ENCODE measurements around the gene UNC13B.
A peak's percentile ranks its signal among the peaks of the same experiment; 100 is the strongest.

Gene UNC13B

GRCh38 chr9:35286381-35286780 is 124.6 kb downstream of the UNC13B start:
- no peaks in the 10 kb centered on the region for H3K36me3 ChIP-seq (ENCODE audit: control insufficient read depth in 4 of 4, insufficient read depth in 4 of 4, low read length in 3 of 4)
- no peaks in the 10 kb centered on the region for H3K27me3 ChIP-seq (replicated peaks in 2 of 5; ENCODE audit: control insufficient read depth in 4 of 5, insufficient read depth in 5 of 5, low read length in 4 of 5)
- DNase-seq = no peak
- POLR2A ChIA-PET = no interaction called here
- no peak overlapping the region for H3K4me3 ChIP-seq (ENCODE audit: control insufficient read depth in 1 of 7, extremely low read depth in 1 of 7, insufficient read depth in 4 of 7, low read depth in 2 of 7, low read length in 6 of 7)
- CTCF ChIA-PET = no interaction called here
- H3K27ac ChIP-seq (ENCODE audit: insufficient read depth in 1 of 2, low read depth in 1 of 2, low read length in 2 of 2, poor library complexity in 1 of 2, severe bottlenecking in 2 of 2) = no peak overlapping the region
- 100% methylated on average over 1 of the region's 1 CpG for WGBS (ENCODE audit: insufficient coverage)
- H3K9me3 ChIP-seq (ENCODE audit: control extremely low read depth in 1 of 5, control insufficient read depth in 4 of 5, insufficient read depth in 2 of 5, low read depth in 1 of 5, low read length in 4 of 5) = peaks cover 0 to 3% (median 0%) of the 10 kb centered on the region in 5 experiments
- H3K4me1 ChIP-seq (ENCODE audit: control extremely low read depth in 1 of 4, control insufficient read depth in 4 of 4, insufficient read depth in 4 of 4, low read length in 3 of 4) = no peaks in the 10 kb centered on the region

GRCh38 chr9:35287987-35288632 is 126.3 kb downstream of the UNC13B start:
- Histone ChIP-seq H3K4me3 (ENCODE audit: control insufficient read depth in 1 of 7, extremely low read depth in 1 of 7, insufficient read depth in 4 of 7, low read depth in 2 of 7, low read length in 6 of 7) (no peak overlapping the region), H3K27ac (ENCODE audit: insufficient read depth in 1 of 2, low read depth in 1 of 2, low read length in 2 of 2, poor library complexity in 1 of 2, severe bottlenecking in 2 of 2) (no peak overlapping the region), H3K9me3 (ENCODE audit: control extremely low read depth in 1 of 5, control insufficient read depth in 4 of 5, insufficient read depth in 2 of 5, low read depth in 1 of 5, low read length in 4 of 5) (peaks cover 0 to 3% (median 0%) of the 10 kb centered on the region in 5 experiments), H3K27me3 (replicated peaks in 2 of 5; ENCODE audit: control insufficient read depth in 4 of 5, insufficient read depth in 5 of 5, low read length in 4 of 5) (no peaks in the 10 kb centered on the region), H3K4me1 (ENCODE audit: control extremely low read depth in 1 of 4, control insufficient read depth in 4 of 4, insufficient read depth in 4 of 4, low read length in 3 of 4) (no peaks in the 10 kb centered on the region), H3K36me3 (ENCODE audit: control insufficient read depth in 4 of 4, insufficient read depth in 4 of 4, low read length in 3 of 4) (no peaks in the 10 kb centered on the region)
- DNase-seq = no peak
- POLR2A ChIA-PET = no interaction called here
- CTCF ChIA-PET = no interaction called here
- WGBS (ENCODE audit: insufficient coverage) = 100% methylated on average over 1 of the region's 3 CpGs

- H3K27me3 ChIP-seq (replicated peaks in 2 of 5; ENCODE audit: control insufficient read depth in 4 of 5, insufficient read depth in 5 of 5, low read length in 4 of 5) = no peaks in the 10 kb centered on the region
Observed at GRCh38 chr9:35288778-35289177, 127.0 kb downstream of the UNC13B start.

GRCh38 chr9:35293376-35293964 is 131.7 kb downstream of the UNC13B start:
- 93% methylated on average over 1 of the region's 2 CpGs for WGBS (ENCODE audit: insufficient coverage)
- Histone ChIP-seq H3K4me3 (ENCODE audit: control insufficient read depth in 1 of 7, extremely low read depth in 1 of 7, insufficient read depth in 4 of 7, low read depth in 2 of 7, low read length in 6 of 7) (no peak overlapping the region), H3K27me3 (replicated peaks in 2 of 5; ENCODE audit: control insufficient read depth in 4 of 5, insufficient read depth in 5 of 5, low read length in 4 of 5) (no peaks in the 10 kb centered on the region), H3K4me1 (ENCODE audit: control extremely low read depth in 1 of 4, control insufficient read depth in 4 of 4, insufficient read depth in 4 of 4, low read length in 3 of 4) (no peaks in the 10 kb centered on the region), H3K36me3 (ENCODE audit: control insufficient read depth in 4 of 4, insufficient read depth in 4 of 4, low read length in 3 of 4) (peaks cover 0 to 2% (median 0%) of the 10 kb centered on the region in 4 experiments), H3K9me3 (ENCODE audit: control extremely low read depth in 1 of 5, control insufficient read depth in 4 of 5, insufficient read depth in 2 of 5, low read depth in 1 of 5, low read length in 4 of 5) (no peaks in the 10 kb centered on the region), H3K27ac (ENCODE audit: insufficient read depth in 1 of 2, low read depth in 1 of 2, low read length in 2 of 2, poor library complexity in 1 of 2, severe bottlenecking in 2 of 2) (no peak overlapping the region)
- POLR2A ChIA-PET = interaction anchor here (0.6 kb wide), 1 partner anchor 522 kb away, joined by 5 read pairs; no protein-coding TSS in a partner anchor
- CTCF ChIA-PET = no interaction called here
- DNase-seq = no peak

More at GRCh38 chr9:35288778-35289177, 127.0 kb downstream of the UNC13B start:
- no peak overlapping the region for H3K4me3 ChIP-seq (ENCODE audit: control insufficient read depth in 1 of 7, extremely low read depth in 1 of 7, insufficient read depth in 4 of 7, low read depth in 2 of 7, low read length in 6 of 7)
- DNase-seq = no peak
- WGBS (ENCODE audit: insufficient coverage) = 100% methylated on average over 1 of the region's 1 CpG
- H3K4me1 ChIP-seq (ENCODE audit: control extremely low read depth in 1 of 4, control insufficient read depth in 4 of 4, insufficient read depth in 4 of 4, low read length in 3 of 4) = no peaks in the 10 kb centered on the region
- no peak overlapping the region for H3K27ac ChIP-seq (ENCODE audit: insufficient read depth in 1 of 2, low read depth in 1 of 2, low read length in 2 of 2, poor library complexity in 1 of 2, severe bottlenecking in 2 of 2)
- H3K9me3 ChIP-seq (ENCODE audit: control extremely low read depth in 1 of 5, control insufficient read depth in 4 of 5, insufficient read depth in 2 of 5, low read depth in 1 of 5, low read length in 4 of 5) = peaks cover 0 to 3% (median 0%) of the 10 kb centered on the region in 5 experiments
- H3K36me3 ChIP-seq (ENCODE audit: control insufficient read depth in 4 of 4, insufficient read depth in 4 of 4, low read length in 3 of 4) = no peaks in the 10 kb centered on the region
- POLR2A ChIA-PET = no interaction called here
- CTCF ChIA-PET = no interaction called here

- Histone ChIP-seq H3K4me1 (ENCODE audit: control extremely low read depth in 1 of 4, control insufficient read depth in 4 of 4, insufficient read depth in 4 of 4, low read length in 3 of 4) (no peaks in the 10 kb centered on the region), H3K27me3 (replicated peaks in 2 of 5; ENCODE audit: control insufficient read depth in 4 of 5, insufficient read depth in 5 of 5, low read length in 4 of 5) (no peaks in the 10 kb centered on the region), H3K36me3 (ENCODE audit: control insufficient read depth in 4 of 4, insufficient read depth in 4 of 4, low read length in 3 of 4) (peaks cover 0 to 2% (median 0%) of the 10 kb centered on the region in 4 experiments), H3K4me3 (ENCODE audit: control insufficient read depth in 1 of 7, extremely low read depth in 1 of 7, insufficient read depth in 4 of 7, low read depth in 2 of 7, low read length in 6 of 7) (no peak overlapping the region), H3K9me3 (ENCODE audit: control extremely low read depth in 1 of 5, control insufficient read depth in 4 of 5, insufficient read depth in 2 of 5, low read depth in 1 of 5, low read length in 4 of 5) (no peaks in the 10 kb centered on the region), H3K27ac (ENCODE audit: insufficient read depth in 1 of 2, low read depth in 1 of 2, low read length in 2 of 2, poor library complexity in 1 of 2, severe bottlenecking in 2 of 2) (no peak overlapping the region)
- peak in 1 of 3 donors; percentile 26 for DNase-seq
- ChIA-PET POLR2A (interaction anchor here (0.6 kb wide), 1 partner anchor 523 kb away, joined by 5 read pairs; no protein-coding TSS in a partner anchor), CTCF (no interaction called here)
- 91% methylated on average over 5 of the region's 6 CpGs for WGBS (ENCODE audit: insufficient coverage)
Observed at GRCh38 chr9:35294066-35294465, 132.3 kb downstream of the UNC13B start.

GRCh38 chr9:35294556-35294955 is 132.7 kb downstream of the UNC13B start:
- Histone ChIP-seq H3K4me3 (ENCODE audit: control insufficient read depth in 1 of 7, extremely low read depth in 1 of 7, insufficient read depth in 4 of 7, low read depth in 2 of 7, low read length in 6 of 7) (no peak overlapping the region), H3K27ac (ENCODE audit: insufficient read depth in 1 of 2, low read depth in 1 of 2, low read length in 2 of 2, poor library complexity in 1 of 2, severe bottlenecking in 2 of 2) (no peak overlapping the region), H3K36me3 (ENCODE audit: control insufficient read depth in 4 of 4, insufficient read depth in 4 of 4, low read length in 3 of 4) (peaks cover 0 to 2% (median 0%) of the 10 kb centered on the region in 4 experiments), H3K27me3 (replicated peaks in 2 of 5; ENCODE audit: control insufficient read depth in 4 of 5, insufficient read depth in 5 of 5, low read length in 4 of 5) (no peaks in the 10 kb centered on the region), H3K4me1 (ENCODE audit: control extremely low read depth in 1 of 4, control insufficient read depth in 4 of 4, insufficient read depth in 4 of 4, low read length in 3 of 4) (no peaks in the 10 kb centered on the region), H3K9me3 (ENCODE audit: control extremely low read depth in 1 of 5, control insufficient read depth in 4 of 5, insufficient read depth in 2 of 5, low read depth in 1 of 5, low read length in 4 of 5) (no peaks in the 10 kb centered on the region)
- peak in 1 of 3 donors; percentile 10 for DNase-seq
- 26% methylated on average over 2 of the region's 6 CpGs for WGBS (ENCODE audit: insufficient coverage)
- CTCF ChIA-PET = no interaction called here
- POLR2A ChIA-PET = no interaction called here

GRCh38 chr9:35295369-35296036 is 133.7 kb downstream of the UNC13B start:
- DNase-seq = no peak
- Histone ChIP-seq H3K36me3 (ENCODE audit: control insufficient read depth in 4 of 4, insufficient read depth in 4 of 4, low read length in 3 of 4) (peaks cover 0 to 2% (median 0%) of the 10 kb centered on the region in 4 experiments), H3K27me3 (replicated peaks in 2 of 5; ENCODE audit: control insufficient read depth in 4 of 5, insufficient read depth in 5 of 5, low read length in 4 of 5) (no peaks in the 10 kb centered on the region), H3K4me3 (ENCODE audit: control insufficient read depth in 1 of 7, extremely low read depth in 1 of 7, insufficient read depth in 4 of 7, low read depth in 2 of 7, low read length in 6 of 7) (no peak overlapping the region), H3K9me3 (ENCODE audit: control extremely low read depth in 1 of 5, control insufficient read depth in 4 of 5, insufficient read depth in 2 of 5, low read depth in 1 of 5, low read length in 4 of 5) (no peaks in the 10 kb centered on the region), H3K27ac (ENCODE audit: insufficient read depth in 1 of 2, low read depth in 1 of 2, low read length in 2 of 2, poor library complexity in 1 of 2, severe bottlenecking in 2 of 2) (no peak overlapping the region), H3K4me1 (ENCODE audit: control extremely low read depth in 1 of 4, control insufficient read depth in 4 of 4, insufficient read depth in 4 of 4, low read length in 3 of 4) (no peaks in the 10 kb centered on the region)
- ChIA-PET POLR2A (no interaction called here), CTCF (interaction anchor here (0.6 kb wide), 1 partner anchor 159 kb away, joined by 3 read pairs; no protein-coding TSS in a partner anchor)
- WGBS (ENCODE audit: insufficient coverage) = 99% methylated on average over 12 of the region's 13 CpGs

Data from common myeloid progenitor, CD34-positive (primary cell).